22Rv1 (cell line): ENCODE results near the gene OTUB1.
A peak's percentile ranks its signal among the peaks of the same experiment; 100 is the strongest.

Experiments
- H3K27ac ChIP-seq: fragments of 450-650 bp; 2 replicates; pipeline ENCODE4 v1.5.1; 2017
- ZFX ChIP-seq: fragments of 450-650 bp; IDR thresholded peaks from 2 replicates; pipeline ENCODE4 v1.6.1; 2017; ENCODE audit warnings: antibody characterized with exemption, borderline replicate concordance
- TF ChIP-seq, protein P1 (sequence below): fragments of 450-650 bp; IDR thresholded peaks from 2 replicates; pipeline ENCODE4 v1.5.1; 2017; ENCODE audit warnings: mild to moderate bottlenecking

Gene OTUB1

DNA sequence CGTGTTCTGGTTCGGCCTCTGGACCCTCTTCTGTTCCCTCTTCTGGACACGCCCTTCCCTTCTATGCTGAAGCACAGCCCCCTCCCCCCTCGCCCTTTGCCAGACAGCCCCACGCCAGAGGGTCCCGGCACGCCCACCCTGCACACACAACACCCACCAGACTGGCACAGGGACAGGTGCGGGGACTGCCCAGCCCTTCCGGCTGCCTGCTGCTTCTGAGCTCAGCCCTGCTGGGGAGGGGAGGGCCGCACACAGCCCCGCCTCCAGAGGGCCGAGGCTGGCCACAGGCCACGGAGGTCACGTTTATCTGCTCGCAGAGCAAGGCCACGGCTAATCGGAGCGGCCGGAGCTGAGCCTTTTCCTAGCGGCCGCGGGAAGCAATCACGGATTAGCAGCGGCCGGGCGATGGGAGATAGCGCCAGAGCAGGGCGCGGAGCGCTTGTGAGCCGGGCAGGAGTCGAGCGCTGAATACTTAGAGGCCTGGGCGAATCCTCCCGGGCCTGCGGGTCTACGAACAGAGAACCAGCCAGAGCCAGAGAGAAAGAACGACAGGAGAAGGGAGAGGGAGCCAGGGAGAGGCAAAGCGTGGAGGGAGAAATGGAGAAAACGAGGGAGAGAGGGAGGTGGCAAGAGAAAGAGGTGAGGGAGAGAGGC is 21.5 kb downstream of the OTUB1 start:
- TF ChIP-seq, protein P1, sequence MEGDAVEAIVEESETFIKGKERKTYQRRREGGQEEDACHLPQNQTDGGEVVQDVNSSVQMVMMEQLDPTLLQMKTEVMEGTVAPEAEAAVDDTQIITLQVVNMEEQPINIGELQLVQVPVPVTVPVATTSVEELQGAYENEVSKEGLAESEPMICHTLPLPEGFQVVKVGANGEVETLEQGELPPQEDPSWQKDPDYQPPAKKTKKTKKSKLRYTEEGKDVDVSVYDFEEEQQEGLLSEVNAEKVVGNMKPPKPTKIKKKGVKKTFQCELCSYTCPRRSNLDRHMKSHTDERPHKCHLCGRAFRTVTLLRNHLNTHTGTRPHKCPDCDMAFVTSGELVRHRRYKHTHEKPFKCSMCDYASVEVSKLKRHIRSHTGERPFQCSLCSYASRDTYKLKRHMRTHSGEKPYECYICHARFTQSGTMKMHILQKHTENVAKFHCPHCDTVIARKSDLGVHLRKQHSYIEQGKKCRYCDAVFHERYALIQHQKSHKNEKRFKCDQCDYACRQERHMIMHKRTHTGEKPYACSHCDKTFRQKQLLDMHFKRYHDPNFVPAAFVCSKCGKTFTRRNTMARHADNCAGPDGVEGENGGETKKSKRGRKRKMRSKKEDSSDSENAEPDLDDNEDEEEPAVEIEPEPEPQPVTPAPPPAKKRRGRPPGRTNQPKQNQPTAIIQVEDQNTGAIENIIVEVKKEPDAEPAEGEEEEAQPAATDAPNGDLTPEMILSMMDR: peak; percentile 32
- no peak for TF ChIP-seq ZFX

DNA sequence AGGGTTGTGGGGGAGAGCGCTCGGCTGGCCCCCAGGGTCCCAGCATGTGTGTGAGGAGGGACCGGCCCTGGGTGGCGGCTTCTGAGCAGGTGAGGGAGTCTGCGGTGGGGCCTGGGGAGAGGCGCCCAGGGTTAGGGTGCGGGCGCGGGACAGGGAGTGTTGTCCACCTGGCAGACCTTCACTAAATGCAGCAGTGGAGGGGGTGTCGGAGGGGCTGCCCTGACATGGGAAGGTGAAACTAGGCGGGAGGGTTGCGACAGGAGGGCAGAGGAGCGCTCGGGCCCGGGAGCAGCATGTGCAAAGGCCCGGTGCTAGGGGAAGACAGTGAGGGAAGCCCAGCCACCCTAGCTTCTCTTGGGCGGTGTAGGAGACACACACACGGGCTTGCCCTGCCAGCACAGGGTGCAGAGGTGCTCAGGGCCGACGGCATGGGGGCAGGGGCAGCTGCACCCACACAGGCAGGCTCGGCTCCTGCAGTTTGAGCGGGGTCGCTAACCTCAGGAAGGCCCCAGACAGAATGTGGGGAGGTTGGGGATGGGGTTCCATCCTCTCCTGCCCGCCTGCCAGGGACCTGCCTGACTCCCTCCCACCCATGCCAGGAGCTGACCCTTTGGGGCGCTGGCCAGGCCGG is 22.2 kb downstream of the OTUB1 start:
- H3K27ac ChIP-seq: peak overlapping the region; percentile 94
- no peak for TF ChIP-seq ZFX
- TF ChIP-seq, protein P1: no peak

More for the DNA sequence above, 21.5 kb downstream of the OTUB1 start:
- peak overlapping the region; percentile 94 for H3K27ac ChIP-seq

DNA sequence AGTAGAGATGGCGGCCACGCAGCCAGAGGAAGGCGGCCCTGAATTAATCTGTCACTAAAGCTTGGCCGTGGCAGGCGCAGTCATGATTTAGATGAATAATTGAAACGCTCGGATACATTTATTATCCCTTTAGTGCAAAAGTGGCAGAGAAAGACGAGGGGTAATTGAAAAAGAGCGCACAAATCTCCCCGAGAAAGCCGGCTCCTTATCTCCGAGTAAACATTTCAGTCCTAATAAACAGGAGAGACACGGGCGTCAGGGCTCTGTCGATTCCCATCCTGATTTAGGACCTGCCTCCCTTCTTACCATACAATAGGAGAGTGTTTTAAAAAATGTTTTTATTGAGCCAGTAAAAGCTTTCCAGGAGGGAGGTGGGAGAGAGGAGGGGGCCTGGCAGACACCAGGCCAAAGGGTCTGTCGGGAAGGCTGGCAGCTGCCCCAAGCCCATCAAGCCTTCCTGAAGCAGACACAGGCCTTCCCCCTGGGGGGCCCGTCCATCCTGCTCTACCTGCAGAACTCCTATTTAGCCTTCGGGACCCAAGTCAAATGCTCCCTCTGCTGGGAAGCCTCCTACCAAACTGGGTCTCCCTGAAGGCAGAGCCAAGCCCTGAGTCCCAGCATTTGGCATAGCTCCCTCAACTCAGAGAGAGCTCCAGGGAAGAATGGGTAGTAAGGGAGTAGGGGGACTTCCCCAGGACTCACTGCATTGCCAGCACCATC is 22.8 kb downstream of the OTUB1 start:
- TF ChIP-seq, protein P1: no peak
- TF ChIP-seq ZFX: no peak
- peak overlapping the region; percentile 94 for H3K27ac ChIP-seq

DNA sequence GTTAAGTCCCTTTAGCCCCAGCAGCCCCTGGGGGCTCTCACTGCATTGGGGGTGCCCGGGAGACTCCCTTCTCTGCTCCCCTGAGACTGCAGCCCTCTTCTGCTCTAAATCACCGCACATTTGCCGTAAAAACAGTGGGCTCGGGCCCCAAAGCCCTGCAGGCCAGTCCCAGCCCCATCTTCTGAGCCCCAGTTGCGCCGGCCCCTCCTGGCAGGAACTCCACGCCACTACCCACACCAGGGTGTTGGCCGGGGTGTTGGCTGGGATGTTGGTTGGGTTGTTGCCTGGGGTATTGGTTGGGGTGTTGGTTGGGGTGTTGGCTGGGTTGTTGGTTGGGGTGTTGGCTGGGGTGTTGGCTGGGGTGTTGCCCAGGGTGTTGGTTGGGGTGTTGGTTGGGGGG is 23.5 kb downstream of the OTUB1 start:
- TF ChIP-seq, protein P1: no peak
- no peak for TF ChIP-seq ZFX
- H3K27ac ChIP-seq: peak overlapping the region; percentile 94

DNA sequence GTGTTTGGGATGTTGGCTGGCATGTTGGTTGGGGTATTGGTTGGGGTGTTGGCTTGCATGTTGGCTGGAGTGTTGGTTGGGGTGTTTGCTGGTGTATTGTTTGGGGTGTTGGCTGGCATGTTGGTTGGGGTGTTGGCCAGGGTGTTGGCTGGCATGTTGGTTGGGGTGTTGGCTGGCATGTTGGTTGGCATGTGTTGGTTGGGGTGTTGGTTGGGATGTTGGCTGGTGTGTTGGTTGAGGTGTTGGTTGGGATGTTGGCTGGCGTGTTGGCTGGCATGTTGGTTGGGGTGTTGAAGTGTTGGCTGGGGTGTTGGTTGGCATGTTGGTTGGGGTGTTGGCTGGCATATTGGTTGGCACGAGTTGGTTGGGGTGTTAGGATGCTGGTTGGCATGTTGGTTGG is 24.5 kb downstream of the OTUB1 start:
- H3K27ac ChIP-seq: peak overlapping the region; percentile 60
- TF ChIP-seq ZFX: no peak
- TF ChIP-seq, protein P1: no peak

DNA sequence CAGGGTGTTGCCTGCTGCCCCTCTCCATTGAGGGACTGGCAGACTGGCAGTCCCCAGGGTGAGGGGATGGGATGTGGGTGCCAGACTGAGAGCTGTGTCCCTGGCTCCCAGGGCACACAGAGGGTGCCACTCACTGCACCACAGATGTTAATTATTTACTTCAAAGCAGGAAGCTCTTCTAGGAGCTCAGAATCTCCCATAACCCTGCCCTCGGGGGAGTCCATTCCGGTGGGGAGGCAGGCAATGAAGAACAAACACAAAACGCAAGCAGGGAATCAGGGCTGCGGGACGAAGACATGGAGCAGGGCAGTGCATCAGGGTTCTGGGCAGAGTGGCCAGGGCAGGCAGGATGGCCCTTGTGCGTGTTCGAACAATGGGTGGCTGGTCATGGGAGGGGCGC is 25.1 kb downstream of the OTUB1 start:
- TF ChIP-seq, protein P1: no peak
- no peak for TF ChIP-seq ZFX

More for the DNA sequence above, 25.1 kb downstream of the OTUB1 start:
- peak overlapping the region; percentile 60 for H3K27ac ChIP-seq
